GM10266 (cell line): ENCODE measurements around the gene NEFH.
"Not testable (repeated sequence)": the region's sequence is repeated elsewhere in the genome, so short reads cannot be mapped to it uniquely, and the experiment has no call there.

ENCODE experiments used
- DNase-seq: peaks from one replicate; pipeline ENCODE4 v3.0.0; 2012; ENCODE audit errors: extremely low spot score
- TF ChIP-seq, protein P1 (sequence below): IDR thresholded peaks from 2 replicates; pipeline ENCODE4 v1.5.1; 2012; ENCODE audit warnings: mild to moderate bottlenecking, low read depth; ENCODE audit not compliant: control insufficient read depth, insufficient read depth; ENCODE audit errors: missing control alignments

The NEFH gene

DNA sequence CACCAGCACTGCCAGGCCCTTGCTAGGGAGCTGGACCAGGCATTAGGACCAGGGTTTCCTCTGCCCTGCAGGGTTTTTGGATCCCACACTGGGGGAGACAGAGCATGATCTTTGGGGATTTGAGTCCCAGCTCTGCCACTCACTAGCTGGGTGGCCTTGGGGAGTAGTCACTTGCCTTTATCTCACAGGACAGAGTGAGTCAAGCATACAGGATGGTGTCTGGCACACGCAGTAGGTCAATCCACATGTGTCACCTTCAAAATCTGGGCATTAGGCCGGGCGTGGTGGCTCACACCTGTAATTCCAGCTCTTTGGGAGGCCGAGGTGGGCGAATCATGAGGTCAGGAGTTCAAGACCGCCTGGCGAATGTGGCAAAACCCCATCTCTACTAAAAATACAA lies 2.7 kb downstream of the NEFH start:
- DNase-seq, result no peak
- TF ChIP-seq, protein P1, sequence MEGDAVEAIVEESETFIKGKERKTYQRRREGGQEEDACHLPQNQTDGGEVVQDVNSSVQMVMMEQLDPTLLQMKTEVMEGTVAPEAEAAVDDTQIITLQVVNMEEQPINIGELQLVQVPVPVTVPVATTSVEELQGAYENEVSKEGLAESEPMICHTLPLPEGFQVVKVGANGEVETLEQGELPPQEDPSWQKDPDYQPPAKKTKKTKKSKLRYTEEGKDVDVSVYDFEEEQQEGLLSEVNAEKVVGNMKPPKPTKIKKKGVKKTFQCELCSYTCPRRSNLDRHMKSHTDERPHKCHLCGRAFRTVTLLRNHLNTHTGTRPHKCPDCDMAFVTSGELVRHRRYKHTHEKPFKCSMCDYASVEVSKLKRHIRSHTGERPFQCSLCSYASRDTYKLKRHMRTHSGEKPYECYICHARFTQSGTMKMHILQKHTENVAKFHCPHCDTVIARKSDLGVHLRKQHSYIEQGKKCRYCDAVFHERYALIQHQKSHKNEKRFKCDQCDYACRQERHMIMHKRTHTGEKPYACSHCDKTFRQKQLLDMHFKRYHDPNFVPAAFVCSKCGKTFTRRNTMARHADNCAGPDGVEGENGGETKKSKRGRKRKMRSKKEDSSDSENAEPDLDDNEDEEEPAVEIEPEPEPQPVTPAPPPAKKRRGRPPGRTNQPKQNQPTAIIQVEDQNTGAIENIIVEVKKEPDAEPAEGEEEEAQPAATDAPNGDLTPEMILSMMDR, result no peak

DNA sequence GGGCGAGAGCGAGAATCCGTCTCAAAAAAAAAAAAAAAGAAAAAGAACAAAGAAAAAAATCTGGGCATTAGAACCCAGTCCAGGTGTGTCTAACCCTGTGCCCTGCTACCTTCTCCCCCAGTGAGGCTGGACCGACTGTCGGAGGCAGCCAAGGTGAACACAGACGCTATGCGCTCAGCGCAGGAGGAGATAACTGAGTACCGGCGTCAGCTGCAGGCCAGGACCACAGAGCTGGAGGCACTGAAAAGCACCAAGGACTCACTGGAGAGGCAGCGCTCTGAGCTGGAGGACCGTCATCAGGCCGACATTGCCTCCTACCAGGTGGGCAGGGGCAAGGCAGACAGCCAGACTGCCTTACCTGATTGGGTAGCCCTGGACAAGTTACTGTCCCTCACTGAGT lies 3.2 kb downstream of the NEFH start:
- TF ChIP-seq, protein P1, result no peak
- no peak for DNase-seq

DNA sequence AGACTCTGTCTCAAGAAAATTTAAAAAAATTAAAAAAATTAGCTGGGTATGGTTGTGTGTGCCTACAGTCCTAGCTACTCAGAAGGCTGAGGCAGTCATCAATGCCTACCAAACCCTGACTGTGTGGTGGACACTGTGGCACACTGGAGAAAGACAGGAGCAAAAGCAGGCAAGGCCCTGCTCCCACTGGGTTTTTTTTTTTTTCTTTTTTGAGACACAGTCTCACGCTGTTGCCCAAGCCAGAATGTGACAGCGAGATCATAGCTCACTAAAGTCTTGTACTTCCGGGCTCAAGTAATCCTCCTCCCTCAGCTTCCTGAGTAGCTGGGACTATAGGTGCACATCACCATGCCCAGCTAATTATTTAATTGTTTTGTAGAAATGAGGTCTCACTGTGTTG lies 4.6 kb downstream of the NEFH start:
- DNase-seq, result no peak
- TF ChIP-seq, protein P1, result no peak

DNA sequence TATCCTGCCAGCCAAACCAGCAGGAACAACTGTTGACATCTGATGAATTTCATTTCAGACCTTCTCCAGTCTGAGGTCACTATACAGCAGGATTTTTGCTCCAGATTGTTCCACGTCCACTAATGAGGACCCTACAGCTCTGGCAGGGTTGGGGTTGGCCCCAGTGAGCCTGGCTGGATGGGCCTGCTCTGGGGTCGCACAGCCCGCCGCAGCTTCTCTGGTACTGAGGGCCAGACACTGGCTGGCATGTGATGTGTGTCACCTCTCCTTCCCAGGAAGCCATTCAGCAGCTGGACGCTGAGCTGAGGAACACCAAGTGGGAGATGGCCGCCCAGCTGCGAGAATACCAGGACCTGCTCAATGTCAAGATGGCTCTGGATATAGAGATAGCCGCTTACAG lies 5.4 kb downstream of the NEFH start:
- no peak for DNase-seq
- TF ChIP-seq, protein P1, result no peak

DNA sequence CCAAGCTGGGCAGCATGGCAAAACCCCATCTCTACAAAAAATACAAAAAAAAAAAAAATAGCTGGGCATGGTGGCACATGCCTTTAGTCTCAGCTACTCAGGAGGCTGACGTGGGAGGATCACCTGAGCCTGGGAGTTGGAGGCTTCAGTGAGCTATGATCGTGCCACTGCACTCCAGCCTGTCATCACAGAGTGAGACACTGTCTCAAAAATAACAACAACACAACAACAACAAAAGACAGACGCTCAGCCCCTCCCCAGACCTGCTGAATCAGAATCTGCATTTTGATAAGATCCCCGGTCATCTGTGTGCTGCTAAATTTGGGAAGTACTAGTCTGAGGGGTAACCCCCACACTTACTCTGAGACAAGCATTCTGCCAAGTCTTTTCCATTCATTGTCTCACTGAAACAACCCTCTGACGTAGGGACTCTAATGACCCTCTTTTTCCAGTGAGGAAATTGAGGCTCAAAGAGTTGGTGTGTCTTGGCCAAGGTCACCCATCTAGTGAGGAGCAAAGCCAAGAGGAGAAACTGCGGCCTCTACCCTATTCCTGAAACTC lies 7.5 kb downstream of the NEFH start:
- no peak for DNase-seq
- TF ChIP-seq, protein P1, result no peak

DNA sequence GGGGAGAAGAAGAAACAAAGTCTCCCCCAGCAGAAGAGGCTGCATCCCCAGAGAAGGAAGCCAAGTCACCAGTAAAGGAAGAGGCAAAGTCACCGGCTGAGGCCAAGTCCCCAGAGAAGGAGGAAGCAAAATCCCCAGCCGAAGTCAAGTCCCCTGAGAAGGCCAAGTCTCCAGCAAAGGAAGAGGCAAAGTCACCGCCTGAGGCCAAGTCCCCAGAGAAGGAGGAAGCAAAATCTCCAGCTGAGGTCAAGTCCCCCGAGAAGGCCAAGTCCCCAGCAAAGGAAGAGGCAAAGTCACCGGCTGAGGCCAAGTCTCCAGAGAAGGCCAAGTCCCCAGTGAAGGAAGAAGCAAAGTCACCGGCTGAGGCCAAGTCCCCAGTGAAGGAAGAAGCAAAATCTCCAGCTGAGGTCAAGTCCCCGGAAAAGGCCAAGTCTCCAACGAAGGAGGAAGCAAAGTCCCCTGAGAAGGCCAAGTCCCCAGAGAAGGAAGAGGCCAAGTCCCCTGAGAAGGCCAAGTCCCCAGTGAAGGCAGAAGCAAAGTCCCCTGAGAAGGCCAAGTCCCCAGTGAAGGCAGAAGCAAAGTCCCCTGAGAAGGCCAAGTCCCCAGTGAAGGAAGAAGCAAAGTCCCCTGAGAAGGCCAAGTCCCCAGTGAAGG lies 9.2 kb downstream of the NEFH start:
- DNase-seq, result not testable (repeated sequence)

DNA sequence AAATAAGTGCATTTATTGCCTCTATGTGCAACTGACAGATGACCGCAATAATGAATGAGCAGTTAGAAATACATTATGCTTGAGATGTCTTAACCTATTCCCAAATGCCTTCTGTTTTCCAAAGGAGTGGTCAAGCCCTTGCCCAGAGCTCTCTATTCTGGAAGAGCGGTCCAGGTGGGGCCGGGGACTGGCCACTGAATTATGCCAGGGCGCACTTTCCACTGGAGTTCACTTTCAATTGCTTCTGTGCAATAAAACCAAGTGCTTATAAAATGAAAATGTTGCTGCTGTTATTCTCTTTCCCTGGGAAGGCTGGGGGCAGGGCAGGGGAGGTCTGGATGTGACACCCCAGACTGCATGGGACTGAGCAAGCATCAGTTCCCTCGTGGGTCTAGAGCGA lies 11.0 kb downstream of the NEFH start:
- DNase-seq, result no peak
- TF ChIP-seq, protein P1, result no peak

DNA sequence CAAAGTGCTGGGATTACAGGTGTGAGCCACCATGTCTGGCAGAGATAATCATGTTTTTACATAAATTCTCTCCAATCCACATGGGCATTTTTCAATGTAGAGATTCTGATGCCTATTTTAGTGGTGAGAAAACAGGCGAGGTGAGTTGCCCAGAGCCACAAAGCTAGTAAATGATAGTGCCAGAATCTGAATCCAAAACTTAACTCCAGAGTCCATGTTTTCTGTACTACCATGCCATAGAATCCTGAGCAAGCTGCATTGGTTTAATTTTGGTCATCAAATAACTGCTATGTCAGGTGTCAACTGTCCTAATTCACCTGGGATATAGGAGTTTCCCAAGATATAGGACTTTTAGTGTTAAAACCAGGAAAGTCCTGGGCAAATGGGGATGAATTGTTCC lies 13.6 kb downstream of the NEFH start:
- TF ChIP-seq, protein P1, result no peak
- DNase-seq, result no peak
